OCI-LY7 (cell line): ENCODE data around the gene FGD2.

Source experiments
- CTCF ChIP-seq: fragments of 200-600 bp; sonication (generic); conservative IDR thresholded peaks from 2 replicates; pipeline ENCODE4 v1.5.1; 2014; ENCODE audit warnings: mild to moderate bottlenecking, antibody characterized with exemption, low read length, moderate library complexity, mixed read lengths
- EZH2phosphoT487 ChIP-seq: fragments of 200-600 bp; sonication (generic); IDR thresholded peaks from 2 replicates; pipeline ENCODE4 v1.6.1; 2018; ENCODE audit warnings: low read depth, borderline replicate concordance, mild to moderate bottlenecking, mixed run types, antibody characterized with exemption, low read length, moderate library complexity, mixed read lengths

GRCh38 chr6:36999061-36999750 is 6.2 kb upstream of the FGD2 start:
- no peak for TF ChIP-seq CTCF
- no peak for TF ChIP-seq EZH2phosphoT487
